HL-60 (cell line): ENCODE data around the gene RUNX3.

Source experiments
- GABPA ChIP-seq: IDR thresholded peaks from 2 replicates; pipeline ENCODE4 v1.6.1; 2012; ENCODE audit warnings: low read depth
- POLR2AphosphoS5 ChIP-seq: IDR thresholded peaks from 2 replicates; pipeline ENCODE4 v1.6.1; 2012; ENCODE audit warnings: low read depth
- SPI1 ChIP-seq: IDR thresholded peaks from 2 replicates; pipeline ENCODE4 v1.6.1; 2012; ENCODE audit warnings: low read depth, mild to moderate bottlenecking, borderline replicate concordance
- TF ChIP-seq, protein P1 (sequence below): IDR thresholded peaks from one replicate; pipeline ENCODE4 v1.5.1; 2011; ENCODE audit warnings: low read length, control low read depth, inconsistent platforms; ENCODE audit not compliant: insufficient read depth
- TF ChIP-seq, protein P2 (sequence below): IDR thresholded peaks from 2 replicates; pipeline ENCODE4 v1.6.1; 2012; ENCODE audit warnings: low read depth; ENCODE audit not compliant: insufficient replicate concordance

DNA sequence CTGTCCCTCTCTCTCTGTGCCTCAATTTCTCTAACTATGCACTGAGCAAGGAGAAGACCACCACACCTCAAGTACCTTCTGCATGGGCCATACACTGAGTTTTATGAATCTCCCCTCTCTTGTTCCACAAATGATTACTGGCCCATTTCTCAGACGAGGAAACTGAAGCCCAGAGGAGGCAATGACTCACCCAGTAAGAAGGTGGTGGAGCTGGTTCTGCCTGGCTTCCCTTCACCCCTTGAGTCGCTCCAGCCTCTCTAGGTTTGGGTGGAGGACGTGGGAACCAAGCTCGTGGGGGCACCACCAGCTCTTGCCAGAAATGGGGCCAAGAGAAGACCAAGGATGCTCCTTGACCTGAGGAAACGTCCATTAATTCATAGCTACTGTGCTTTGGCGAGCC, 21.3 kb upstream of the RUNX3 start:
- TF ChIP-seq, protein P1, sequence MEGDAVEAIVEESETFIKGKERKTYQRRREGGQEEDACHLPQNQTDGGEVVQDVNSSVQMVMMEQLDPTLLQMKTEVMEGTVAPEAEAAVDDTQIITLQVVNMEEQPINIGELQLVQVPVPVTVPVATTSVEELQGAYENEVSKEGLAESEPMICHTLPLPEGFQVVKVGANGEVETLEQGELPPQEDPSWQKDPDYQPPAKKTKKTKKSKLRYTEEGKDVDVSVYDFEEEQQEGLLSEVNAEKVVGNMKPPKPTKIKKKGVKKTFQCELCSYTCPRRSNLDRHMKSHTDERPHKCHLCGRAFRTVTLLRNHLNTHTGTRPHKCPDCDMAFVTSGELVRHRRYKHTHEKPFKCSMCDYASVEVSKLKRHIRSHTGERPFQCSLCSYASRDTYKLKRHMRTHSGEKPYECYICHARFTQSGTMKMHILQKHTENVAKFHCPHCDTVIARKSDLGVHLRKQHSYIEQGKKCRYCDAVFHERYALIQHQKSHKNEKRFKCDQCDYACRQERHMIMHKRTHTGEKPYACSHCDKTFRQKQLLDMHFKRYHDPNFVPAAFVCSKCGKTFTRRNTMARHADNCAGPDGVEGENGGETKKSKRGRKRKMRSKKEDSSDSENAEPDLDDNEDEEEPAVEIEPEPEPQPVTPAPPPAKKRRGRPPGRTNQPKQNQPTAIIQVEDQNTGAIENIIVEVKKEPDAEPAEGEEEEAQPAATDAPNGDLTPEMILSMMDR, result no peak
- TF ChIP-seq POLR2AphosphoS5 (no peak), GABPA (no peak), SPI1 (no peak)
- TF ChIP-seq, protein P2, sequence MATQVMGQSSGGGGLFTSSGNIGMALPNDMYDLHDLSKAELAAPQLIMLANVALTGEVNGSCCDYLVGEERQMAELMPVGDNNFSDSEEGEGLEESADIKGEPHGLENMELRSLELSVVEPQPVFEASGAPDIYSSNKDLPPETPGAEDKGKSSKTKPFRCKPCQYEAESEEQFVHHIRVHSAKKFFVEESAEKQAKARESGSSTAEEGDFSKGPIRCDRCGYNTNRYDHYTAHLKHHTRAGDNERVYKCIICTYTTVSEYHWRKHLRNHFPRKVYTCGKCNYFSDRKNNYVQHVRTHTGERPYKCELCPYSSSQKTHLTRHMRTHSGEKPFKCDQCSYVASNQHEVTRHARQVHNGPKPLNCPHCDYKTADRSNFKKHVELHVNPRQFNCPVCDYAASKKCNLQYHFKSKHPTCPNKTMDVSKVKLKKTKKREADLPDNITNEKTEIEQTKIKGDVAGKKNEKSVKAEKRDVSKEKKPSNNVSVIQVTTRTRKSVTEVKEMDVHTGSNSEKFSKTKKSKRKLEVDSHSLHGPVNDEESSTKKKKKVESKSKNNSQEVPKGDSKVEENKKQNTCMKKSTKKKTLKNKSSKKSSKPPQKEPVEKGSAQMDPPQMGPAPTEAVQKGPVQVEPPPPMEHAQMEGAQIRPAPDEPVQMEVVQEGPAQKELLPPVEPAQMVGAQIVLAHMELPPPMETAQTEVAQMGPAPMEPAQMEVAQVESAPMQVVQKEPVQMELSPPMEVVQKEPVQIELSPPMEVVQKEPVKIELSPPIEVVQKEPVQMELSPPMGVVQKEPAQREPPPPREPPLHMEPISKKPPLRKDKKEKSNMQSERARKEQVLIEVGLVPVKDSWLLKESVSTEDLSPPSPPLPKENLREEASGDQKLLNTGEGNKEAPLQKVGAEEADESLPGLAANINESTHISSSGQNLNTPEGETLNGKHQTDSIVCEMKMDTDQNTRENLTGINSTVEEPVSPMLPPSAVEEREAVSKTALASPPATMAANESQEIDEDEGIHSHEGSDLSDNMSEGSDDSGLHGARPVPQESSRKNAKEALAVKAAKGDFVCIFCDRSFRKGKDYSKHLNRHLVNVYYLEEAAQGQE, result no peak
